HG03139 (cell line): ENCODE data around the gene NDUFA7.
"Not testable (repeated sequence)": the region's sequence is repeated elsewhere in the genome, so short reads cannot be mapped to it uniquely, and the experiment has no call there.

Experiments used
- ATAC-seq: cut with Tn5 transposase; IDR thresholded peaks from one replicate; pipeline ENCODE4 v1.9.1; 2021; ENCODE audit not compliant: unreplicated experiment

The NDUFA7 gene

DNA sequence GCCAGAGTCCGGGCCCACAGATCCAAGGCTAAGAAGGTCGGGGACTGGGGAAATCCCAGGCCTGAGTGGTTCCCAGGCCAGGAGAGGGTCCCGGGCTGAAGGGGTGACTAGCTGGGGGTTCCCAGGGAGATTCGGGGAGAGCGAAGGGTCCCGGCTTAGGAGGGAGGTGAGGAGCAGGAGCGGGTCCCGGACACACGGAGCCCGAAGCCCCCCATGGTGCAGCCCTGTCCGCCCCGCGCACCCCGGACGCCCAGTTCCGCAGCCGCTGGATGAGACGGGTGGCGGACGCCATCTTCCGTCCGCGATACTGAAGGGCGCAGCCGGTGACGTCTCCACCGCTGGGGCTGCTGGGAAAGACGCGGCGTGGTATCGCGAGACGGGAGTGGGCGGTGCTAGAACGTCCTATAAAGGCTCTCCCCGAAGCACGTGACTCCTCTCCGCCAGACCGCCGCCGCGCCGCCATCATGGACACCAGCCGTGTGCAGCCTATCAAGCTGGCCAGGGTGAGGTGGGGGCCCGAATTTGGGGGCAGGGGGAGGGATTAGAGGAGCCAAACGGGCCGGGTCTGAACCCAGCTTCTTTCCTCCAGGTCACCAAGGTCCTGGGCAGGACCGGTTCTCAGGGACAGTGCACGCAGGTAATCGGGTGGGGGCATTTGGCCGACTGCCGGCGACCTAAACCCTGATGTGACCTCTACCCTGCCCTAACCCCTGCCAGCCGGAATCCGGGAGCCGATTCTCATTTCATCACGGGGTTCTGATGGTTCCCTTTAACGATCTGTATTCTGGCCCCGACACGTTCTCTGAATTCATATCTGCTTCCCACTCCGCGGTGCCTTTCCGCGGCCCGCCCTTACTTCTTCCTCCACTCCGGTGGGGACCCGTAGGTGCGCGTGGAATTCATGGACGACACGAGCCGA lies at the start of gene NDUFA7, which contains the start of gene RPS28:
Gene NDUFA7, minus strand, starts transcription at position 309 of the 919 bp plus-strand sequence. Its CDS starts 17 bp downstream, at position 292.
Gene RPS28, plus strand, starts transcription at position 430 of the 919 bp plus-strand sequence. Its CDS starts 35 bp downstream, at position 465.
- peak; percentile 82 for ATAC-seq

- no peak for ATAC-seq
These were observed 49.2 kb upstream of the NDUFA7 start for GRCh38 chr19:8370176-8371010.

- ATAC-seq: no peak
These were observed 46.3 kb upstream of the NDUFA7 start for GRCh38 chr19:8367327-8368001.

DNA sequence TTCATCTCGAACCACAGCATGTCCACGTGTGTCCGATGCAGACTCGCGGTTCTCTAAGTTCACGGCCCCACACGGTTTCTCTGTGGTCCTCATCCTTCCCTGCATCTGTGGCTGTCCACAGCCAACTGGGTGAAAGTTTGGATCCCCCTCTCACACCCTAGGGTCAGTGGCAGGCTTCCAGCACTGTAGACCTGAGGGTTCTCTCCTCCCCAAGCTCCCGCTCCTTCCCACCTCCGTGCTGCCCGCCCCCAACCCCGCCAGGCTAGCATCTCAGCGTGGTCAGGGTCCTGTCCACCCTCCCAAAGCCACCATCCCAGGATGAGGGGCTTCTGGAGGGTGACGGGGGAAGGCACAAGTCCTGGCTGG lies 45.8 kb upstream of the NDUFA7 start:
- no peak for ATAC-seq

- no peak for ATAC-seq
These were observed 45.0 kb upstream of the NDUFA7 start for GRCh38 chr19:8366121-8366581.

- no peak for ATAC-seq
These were observed 42.9 kb upstream of the NDUFA7 start, which contains the start of gene ANGPTL4 for GRCh38 chr19:8363803-8364771. Gene ANGPTL4 (plus strand): TSS chr19:8364155. CDS start chr19:8364322, 167 bp downstream.

- ATAC-seq: no peak
These were observed 41.0 kb upstream of the NDUFA7 start for GRCh38 chr19:8361921-8362793.

- no peak for ATAC-seq
These were observed 39.0 kb upstream of the NDUFA7 start for GRCh38 chr19:8360196-8360595.

DNA sequence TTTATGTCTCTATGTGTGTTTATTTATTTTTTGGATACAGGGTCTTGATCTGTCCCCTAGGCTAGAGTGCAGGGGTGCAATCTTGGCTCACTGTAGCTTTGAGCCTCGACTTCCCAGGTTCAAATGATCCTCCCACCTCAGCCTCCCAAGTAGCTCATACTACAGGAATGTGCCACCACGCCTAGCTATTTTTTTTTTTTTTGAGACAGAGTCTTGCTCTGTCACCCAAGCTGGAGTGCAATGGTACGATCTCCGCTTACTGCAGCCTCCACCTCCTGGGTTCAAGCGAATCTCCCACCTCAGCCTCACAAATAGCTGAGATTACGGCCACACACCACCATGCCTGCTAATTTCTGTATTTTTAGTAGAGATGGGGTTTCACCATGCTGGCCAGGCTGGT lies 37.8 kb upstream of the NDUFA7 start:
- no peak for ATAC-seq

- no peak for ATAC-seq
These were observed 35.9 kb upstream of the NDUFA7 start for GRCh38 chr19:8357007-8357521.

DNA sequence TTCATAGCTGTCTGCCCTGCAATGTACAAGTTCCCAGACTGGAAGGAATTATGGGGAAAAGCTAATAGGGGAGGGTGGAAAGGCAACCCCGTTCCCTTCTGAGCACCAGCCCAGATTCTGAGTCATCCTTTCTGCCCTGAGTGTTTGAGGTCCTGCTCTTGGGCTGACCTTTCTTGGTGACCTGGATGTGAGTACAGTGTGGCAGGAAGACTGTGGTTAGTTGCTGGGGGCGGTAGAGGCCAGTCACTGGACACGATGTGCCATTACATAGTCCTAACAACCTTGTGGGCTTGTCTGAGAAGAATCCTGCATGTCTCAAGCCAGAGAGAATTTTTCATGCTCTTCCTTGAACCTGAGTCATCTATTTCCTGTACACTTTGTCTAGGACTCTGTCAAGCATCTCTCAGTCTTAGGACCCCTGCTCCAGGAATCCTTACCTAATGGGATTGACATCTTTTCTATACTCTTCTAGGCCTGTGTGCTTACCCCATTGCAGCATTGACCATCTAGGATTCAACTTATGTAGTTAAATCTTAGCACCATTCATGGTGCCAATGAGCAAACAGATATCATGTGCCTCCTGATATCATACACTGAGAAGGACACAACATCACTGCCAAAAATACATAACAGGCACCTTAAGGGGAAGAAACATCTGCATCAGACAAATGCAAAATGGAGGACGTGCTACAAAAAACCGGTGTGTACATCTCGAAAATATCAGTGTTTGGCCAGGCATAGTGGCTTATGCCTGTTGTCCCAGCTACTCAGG lies 34.6 kb upstream of the NDUFA7 start:
- ATAC-seq: no peak

DNA sequence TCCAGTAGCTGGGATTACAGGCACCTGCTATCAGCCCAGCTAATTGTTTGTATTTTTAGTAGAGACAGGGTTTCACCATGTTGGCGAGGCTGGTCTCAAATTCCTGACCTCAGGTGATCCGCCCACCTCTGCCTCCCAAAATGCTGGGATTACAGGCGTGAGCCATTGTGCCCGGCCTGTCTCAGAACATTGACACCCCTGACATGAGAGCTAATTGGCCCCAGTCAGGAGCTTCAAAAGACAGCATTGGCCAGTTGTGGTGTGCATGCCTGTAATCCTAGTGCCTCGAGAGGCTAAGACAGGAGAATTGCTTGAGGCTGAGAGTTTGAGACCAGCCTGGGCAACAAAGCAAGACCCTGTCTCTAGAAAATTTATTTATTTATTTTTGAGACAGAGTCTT lies 31.7 kb upstream of the NDUFA7 start:
- ATAC-seq: not testable (repeated sequence)

- no peak for ATAC-seq
These were observed 31.1 kb upstream of the NDUFA7 start for GRCh38 chr19:8352134-8352827.

DNA sequence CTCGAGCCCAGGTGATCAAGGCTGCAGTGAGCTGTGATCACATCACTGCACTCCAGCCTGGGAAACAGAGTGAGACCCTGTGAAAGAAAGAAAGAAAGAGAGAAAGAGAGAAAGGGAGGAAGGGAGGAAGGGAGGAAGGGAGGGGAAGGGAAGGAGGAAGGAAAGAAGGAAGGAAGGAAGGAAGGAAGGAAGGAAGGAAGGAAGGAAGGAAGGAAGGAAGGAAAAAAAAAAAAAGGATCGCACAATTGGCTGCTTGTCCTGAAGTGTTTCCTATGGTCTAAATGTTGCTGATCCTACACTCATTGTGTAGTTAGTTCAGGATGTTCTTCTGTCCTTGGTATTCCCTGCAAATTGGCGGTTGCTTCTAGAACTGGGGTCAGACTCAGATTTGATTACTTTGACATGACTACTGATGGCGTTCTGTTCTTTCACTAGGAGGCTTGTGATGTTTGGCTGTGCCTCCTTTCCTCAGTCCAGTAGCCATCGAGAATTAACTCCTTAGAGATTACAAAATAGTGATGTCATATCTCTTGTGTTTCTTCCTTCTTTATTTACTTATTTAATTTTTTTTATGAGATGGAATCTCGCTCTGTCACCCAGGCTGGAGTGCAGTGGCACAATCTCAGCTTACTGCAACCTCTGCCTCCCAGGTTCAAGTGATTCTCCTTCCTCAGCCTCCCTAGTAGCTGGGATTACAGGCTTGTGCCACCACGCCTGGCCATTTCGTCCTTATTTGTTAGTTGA lies 28.6 kb upstream of the NDUFA7 start:
- ATAC-seq: not testable (repeated sequence)

GRCh38 chr19:8343483-8343844 lies 22.3 kb upstream of the NDUFA7 start:
- ATAC-seq: no peak

DNA sequence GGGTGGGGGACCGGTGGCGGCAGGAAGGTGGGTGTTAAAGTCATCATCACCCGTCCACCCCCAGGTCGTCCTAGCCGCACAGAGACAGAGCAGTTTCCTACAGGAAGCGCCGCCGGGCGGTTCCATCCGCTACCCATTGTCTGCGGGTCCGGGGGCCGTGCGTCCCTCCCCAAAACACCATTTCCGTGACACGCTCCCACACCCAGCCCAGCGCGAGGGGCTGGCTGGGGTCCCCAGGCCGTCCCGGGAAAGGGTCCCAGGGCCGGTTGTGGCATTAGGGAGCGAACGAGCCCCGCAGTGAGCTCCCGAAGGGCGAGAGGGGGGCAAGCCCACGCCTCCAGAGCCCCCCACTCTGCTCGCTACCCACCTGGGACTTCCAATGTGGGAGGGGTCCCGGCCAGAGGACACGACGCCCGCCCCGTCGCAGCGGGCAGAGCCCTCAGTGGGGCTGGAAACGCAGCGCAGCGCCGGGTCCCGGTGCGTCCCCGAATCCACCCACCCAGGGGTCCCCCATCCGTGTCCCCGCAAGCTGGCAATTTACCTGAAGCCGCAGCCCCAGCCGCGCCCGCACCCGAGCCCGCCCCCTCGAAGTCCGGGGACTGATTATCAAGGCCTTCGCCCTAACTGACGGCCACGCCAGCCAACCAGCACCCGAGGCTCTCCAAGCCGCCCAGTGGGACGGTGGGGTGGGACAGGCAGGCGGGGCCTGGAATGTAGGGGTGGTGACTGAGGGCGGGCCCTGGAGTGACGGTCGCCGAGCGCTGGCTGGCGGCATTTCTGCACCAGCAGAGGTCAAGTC lies 21.7 kb upstream of the NDUFA7 start, which contains the start of gene KANK3:
Gene KANK3, minus strand, starts transcription at position 579 of the 799 bp plus-strand sequence. CDS start 5,434 bp downstream, outside the sequence.
- peak; percentile 91 for ATAC-seq
